T-helper 2 cell treated with Interferon-gamma antibody and Interleukin-4, amounts not matched to agents 5 μg/mL and 100 μg/mL, for 36 hours (primary cell): Measurements from ENCODE around the gene RAB4B.
"Not testable (repeated sequence)": the region's sequence is repeated elsewhere in the genome, so short reads cannot be mapped to it uniquely, and the experiment has no call there.

Experiments
- DNase-seq: peaks from one replicate; pipeline ENCODE4 v3.0.0; 2021; ENCODE audit warnings: low spot score
- H3K27ac Mint-ChIP-seq: one replicate; pipeline ENCODE4 v1.8.0; 2021; ENCODE audit warnings: mild to moderate bottlenecking, mixed read lengths
- H3K27me3 Mint-ChIP-seq: one replicate; pipeline ENCODE4 v1.8.0; 2021; ENCODE audit warnings: low read depth, mixed read lengths
- H3K36me3 Mint-ChIP-seq: one replicate; pipeline ENCODE4 v1.8.0; 2021; ENCODE audit warnings: low read depth, mixed read lengths
- H3K4me1 Mint-ChIP-seq: one replicate; pipeline ENCODE4 v1.8.0; 2021; ENCODE audit warnings: low read depth, mixed read lengths
- H3K4me3 Mint-ChIP-seq: one replicate; pipeline ENCODE4 v1.8.0; 2022; ENCODE audit warnings: mild to moderate bottlenecking, moderate library complexity, mixed read lengths
- H3K9me3 Mint-ChIP-seq: one replicate; pipeline ENCODE4 v1.8.0; 2021; ENCODE audit warnings: mixed read lengths

Gene RAB4B

GRCh38 chr19:40824916-40825315 is 46.9 kb downstream of the RAB4B start:
- not testable (repeated sequence) for DNase-seq, H3K27ac Mint-ChIP-seq, H3K27me3 Mint-ChIP-seq, H3K4me3 Mint-ChIP-seq, H3K9me3 Mint-ChIP-seq
- Mint-ChIP-seq H3K36me3 (peaks cover 12% of the 10 kb centered on the region), H3K4me1 (peaks cover 13% of the 10 kb centered on the region)

- not testable (repeated sequence) for H3K9me3 Mint-ChIP-seq, H3K27me3 Mint-ChIP-seq, H3K4me3 Mint-ChIP-seq, DNase-seq
- H3K36me3 Mint-ChIP-seq, result peaks cover 12% of the 10 kb centered on the region
- peak overlapping the region; percentile 47 for H3K27ac Mint-ChIP-seq
- H3K4me1 Mint-ChIP-seq, result peaks cover 13% of the 10 kb centered on the region
These were observed 47.5 kb downstream of the RAB4B start for GRCh38 chr19:40825460-40826095.

GRCh38 chr19:40826312-40826698 is 48.3 kb downstream of the RAB4B start:
- not testable (repeated sequence) for DNase-seq, H3K27me3 Mint-ChIP-seq, H3K4me3 Mint-ChIP-seq, H3K9me3 Mint-ChIP-seq
- peaks cover 13% of the 10 kb centered on the region for H3K4me1 Mint-ChIP-seq
- H3K36me3 Mint-ChIP-seq, result peaks cover 12% of the 10 kb centered on the region
- H3K27ac Mint-ChIP-seq, result peak overlapping the region; percentile 62

- H3K4me3 Mint-ChIP-seq, DNase-seq, H3K27me3 Mint-ChIP-seq, H3K9me3 Mint-ChIP-seq: not testable (repeated sequence)
- Mint-ChIP-seq H3K4me1 (peaks cover 13% of the 10 kb centered on the region), H3K36me3 (peaks cover 12% of the 10 kb centered on the region), H3K27ac (peak overlapping the region; percentile 62)
These were observed 48.8 kb downstream of the RAB4B start for GRCh38 chr19:40826699-40827385.

- Mint-ChIP-seq H3K36me3 (peaks cover 12% of the 10 kb centered on the region), H3K4me3 (no peak overlapping the region), H3K4me1 (peaks cover 13% of the 10 kb centered on the region)
These were observed 49.6 kb downstream of the RAB4B start for GRCh38 chr19:40827386-40828247.

GRCh38 chr19:40829205-40829604 is 51.2 kb downstream of the RAB4B start:
- Mint-ChIP-seq H3K27ac (no peak overlapping the region), H3K27me3 (peaks cover 2% of the 10 kb centered on the region), H3K9me3 (no peaks in the 10 kb centered on the region), H3K4me3 (no peak overlapping the region), H3K36me3 (peaks cover 12% of the 10 kb centered on the region), H3K4me1 (peaks cover 18% of the 10 kb centered on the region)
- DNase-seq, result no peak

More at GRCh38 chr19:40827386-40828247, 49.6 kb downstream of the RAB4B start:
- peaks cover 2% of the 10 kb centered on the region for H3K27me3 Mint-ChIP-seq
- DNase-seq, result no peak
- peak overlapping the region; percentile 62 for H3K27ac Mint-ChIP-seq
- H3K9me3 Mint-ChIP-seq, result no peaks in the 10 kb centered on the region

- H3K9me3 Mint-ChIP-seq, H3K4me3 Mint-ChIP-seq, H3K27me3 Mint-ChIP-seq, DNase-seq, H3K27ac Mint-ChIP-seq: not testable (repeated sequence)
- Mint-ChIP-seq H3K4me1 (peaks cover 18% of the 10 kb centered on the region), H3K36me3 (peaks cover 12% of the 10 kb centered on the region)
These were observed 52.7 kb downstream of the RAB4B start for GRCh38 chr19:40830741-40831140.

- Mint-ChIP-seq H3K4me1 (peaks cover 13% of the 10 kb centered on the region), H3K4me3 (no peak overlapping the region), H3K27ac (no peak overlapping the region), H3K9me3 (no peaks in the 10 kb centered on the region), H3K36me3 (peaks cover 9% of the 10 kb centered on the region), H3K27me3 (peaks cover 6% of the 10 kb centered on the region)
- no peak for DNase-seq
These were observed 53.7 kb downstream of the RAB4B start for GRCh38 chr19:40831502-40832430.

- H3K4me3 Mint-ChIP-seq, H3K27me3 Mint-ChIP-seq, H3K27ac Mint-ChIP-seq, H3K36me3 Mint-ChIP-seq, DNase-seq, H3K9me3 Mint-ChIP-seq, H3K4me1 Mint-ChIP-seq: not testable (repeated sequence)
These were observed 54.4 kb downstream of the RAB4B start for GRCh38 chr19:40832431-40832790.

- not testable (repeated sequence) for H3K9me3 Mint-ChIP-seq, H3K36me3 Mint-ChIP-seq, H3K4me1 Mint-ChIP-seq, H3K27me3 Mint-ChIP-seq, H3K4me3 Mint-ChIP-seq, DNase-seq
- H3K27ac Mint-ChIP-seq, result peak overlapping the region; percentile 6
These were observed 55.9 kb downstream of the RAB4B start for GRCh38 chr19:40833728-40834533.

- no peaks in the 10 kb centered on the region for H3K36me3 Mint-ChIP-seq
- H3K27ac Mint-ChIP-seq, result no peak overlapping the region
- peaks cover 24% of the 10 kb centered on the region for H3K27me3 Mint-ChIP-seq
- no peak overlapping the region for H3K4me3 Mint-ChIP-seq
- H3K4me1 Mint-ChIP-seq, result peaks cover 7% of the 10 kb centered on the region
- no peak for DNase-seq
- H3K9me3 Mint-ChIP-seq, result no peaks in the 10 kb centered on the region
These were observed 58.8 kb downstream of the RAB4B start for GRCh38 chr19:40836754-40837429.

- not testable (repeated sequence) for H3K27ac Mint-ChIP-seq, H3K4me3 Mint-ChIP-seq, H3K4me1 Mint-ChIP-seq, H3K9me3 Mint-ChIP-seq, H3K36me3 Mint-ChIP-seq, DNase-seq
- H3K27me3 Mint-ChIP-seq, result peaks cover 25% of the 10 kb centered on the region
These were observed 60.4 kb downstream of the RAB4B start for GRCh38 chr19:40838477-40838876.
